Measurements from ENCODE around the gene GABARAPL1. TPM values are rescaled to one million over a fixed set of nuclear protein-coding genes. Genes with fewer than 3 reads are reported as not detected.

GABARAPL1 gene
- total and polyA plus RNA-seq, 2 of the 13 experiments (the other 11 are each of a cell fraction or from before 2014, with no cell fraction given) = 7.9 to 26.1 TPM

DNA sequence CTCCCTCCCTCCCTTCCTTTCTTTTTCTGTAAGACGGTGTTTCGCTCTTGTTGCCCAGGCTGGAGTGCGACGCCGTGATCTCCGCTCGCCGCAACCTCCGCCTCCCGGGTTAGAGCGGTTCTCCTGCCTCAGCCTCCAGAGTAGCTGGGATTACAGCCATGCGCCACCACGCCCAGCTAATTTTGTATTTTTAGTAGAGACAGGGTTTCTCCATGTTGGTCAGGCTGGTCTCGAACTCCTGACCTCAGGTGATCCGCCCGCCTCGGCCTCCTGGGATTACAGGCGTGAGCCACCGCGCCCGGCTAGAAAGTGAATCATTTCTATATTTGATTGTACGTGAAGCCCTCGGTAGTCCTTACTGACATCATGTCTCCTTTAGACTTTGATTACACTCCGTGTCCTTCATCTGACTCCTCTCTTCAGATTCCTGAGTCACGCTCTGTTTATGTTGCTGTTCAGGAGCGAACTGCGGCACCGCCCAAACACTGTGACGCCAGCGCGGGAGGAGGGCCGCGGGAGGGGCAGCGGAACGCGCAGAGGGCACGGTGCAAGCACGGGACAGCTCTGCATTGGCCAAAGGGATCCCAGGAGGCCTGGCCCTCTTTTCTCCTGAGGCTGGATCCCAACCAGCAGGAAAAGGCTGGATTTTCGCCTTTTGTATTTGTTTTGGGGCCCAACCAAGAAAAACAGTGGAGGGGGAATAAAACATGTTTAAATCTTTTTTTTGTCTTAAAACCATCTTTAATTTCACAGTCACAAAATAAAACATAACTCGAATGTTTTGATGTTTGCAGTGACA, 538 bp upstream of the GABARAPL1 start (continued):
- TF ChIP-seq ZHX2 (IDR thresholded peaks at IDR 0.05; ENCODE audit: low read depth) (peak; percentile 67; the same call in 1 of the 2 replicates), ZHX2 (CRISPR knock-in tag; IDR thresholded peaks at IDR 0.05; ENCODE audit: borderline replicate concordance) (no peak), NFE2 (CRISPR knock-in tag; IDR thresholded peaks at IDR 0.05) (no peak), ZNF510 (CRISPR knock-in tag; IDR thresholded peaks at IDR 0.05; ENCODE audit: low read depth) (0 out of 2 replicates have a peak, but pooled peaks have one; percentile 19), YEATS4 (CRISPR knock-in tag; IDR thresholded peaks at IDR 0.05; ENCODE audit: borderline replicate concordance) (no peak; the same call in 1 of the 2 replicates), ZNF747 (CRISPR knock-in tag; IDR thresholded peaks at IDR 0.05; ENCODE audit: borderline replicate concordance) (no peak), CREB1 (IDR thresholded peaks at IDR 0.05) (no peak), CREB1 (CRISPR knock-in tag; IDR thresholded peaks at IDR 0.05) (peak; percentile 86), RAD51 (IDR thresholded peaks at IDR 0.05; ENCODE audit: borderline replicate concordance) (no peak), TARDBP (CRISPR knock-in tag; IDR thresholded peaks at IDR 0.05) (peak; percentile 62; the same call in 1 of the 2 replicates), ZNF292 (CRISPR knock-in tag; IDR thresholded peaks at IDR 0.05; ENCODE audit: borderline replicate concordance, low read depth) (peak; percentile 64; the same call in 1 of the 2 replicates), LCORL (IDR thresholded peaks at IDR 0.05) (no peak), LCORL (CRISPR knock-in tag; IDR thresholded peaks at IDR 0.05) (peak; percentile 71; the same call in 1 of the 2 replicates), SP4 (CRISPR knock-in tag; IDR thresholded peaks at IDR 0.05) (peak; percentile 49), SOX13 (IDR thresholded peaks at IDR 0.05) (no peak), SOX13 (CRISPR knock-in tag; conservative IDR thresholded peaks at IDR 0.05 in 1 of 2, IDR thresholded peaks at IDR 0.05 in 1 of 2) (peak in 1 of 2 experiments; percentile 45; a peak in 1 of 4 replicates), THAP11 (CRISPR knock-in tag; IDR thresholded peaks at IDR 0.05) (peak; percentile 65; the same call in 1 of the 2 replicates), ELF3 (CRISPR knock-in tag; IDR thresholded peaks at IDR 0.05) (peak; percentile 48), TEAD3 (CRISPR knock-in tag; optimal IDR thresholded peaks at IDR 0.05; ENCODE audit: borderline replicate concordance) (peak; percentile 78), POLR2AphosphoS5 (IDR thresholded peaks at IDR 0.05; ENCODE audit: low read depth, low read length) (peak; percentile 43)
- TF ChIP-seq, protein P1, sequence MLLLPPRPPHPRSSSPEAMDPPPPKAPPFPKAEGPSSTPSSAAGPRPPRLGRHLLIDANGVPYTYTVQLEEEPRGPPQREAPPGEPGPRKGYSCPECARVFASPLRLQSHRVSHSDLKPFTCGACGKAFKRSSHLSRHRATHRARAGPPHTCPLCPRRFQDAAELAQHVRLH (CRISPR knock-in tag; IDR thresholded peaks at IDR 0.05; ENCODE audit: borderline replicate concordance, low read depth) = no peak; the same call in 1 of the 2 replicates
- TF ChIP-seq, protein P2, sequence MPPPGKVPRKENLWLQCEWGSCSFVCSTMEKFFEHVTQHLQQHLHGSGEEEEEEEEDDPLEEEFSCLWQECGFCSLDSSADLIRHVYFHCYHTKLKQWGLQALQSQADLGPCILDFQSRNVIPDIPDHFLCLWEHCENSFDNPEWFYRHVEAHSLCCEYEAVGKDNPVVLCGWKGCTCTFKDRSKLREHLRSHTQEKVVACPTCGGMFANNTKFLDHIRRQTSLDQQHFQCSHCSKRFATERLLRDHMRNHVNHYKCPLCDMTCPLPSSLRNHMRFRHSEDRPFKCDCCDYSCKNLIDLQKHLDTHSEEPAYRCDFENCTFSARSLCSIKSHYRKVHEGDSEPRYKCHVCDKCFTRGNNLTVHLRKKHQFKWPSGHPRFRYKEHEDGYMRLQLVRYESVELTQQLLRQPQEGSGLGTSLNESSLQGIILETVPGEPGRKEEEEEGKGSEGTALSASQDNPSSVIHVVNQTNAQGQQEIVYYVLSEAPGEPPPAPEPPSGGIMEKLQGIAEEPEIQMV (CRISPR knock-in tag; IDR thresholded peaks at IDR 0.05; ENCODE audit: low read depth) = 0 out of 2 replicates have a peak, but pooled peaks have one; percentile 14
- TF ChIP-seq, protein P3, sequence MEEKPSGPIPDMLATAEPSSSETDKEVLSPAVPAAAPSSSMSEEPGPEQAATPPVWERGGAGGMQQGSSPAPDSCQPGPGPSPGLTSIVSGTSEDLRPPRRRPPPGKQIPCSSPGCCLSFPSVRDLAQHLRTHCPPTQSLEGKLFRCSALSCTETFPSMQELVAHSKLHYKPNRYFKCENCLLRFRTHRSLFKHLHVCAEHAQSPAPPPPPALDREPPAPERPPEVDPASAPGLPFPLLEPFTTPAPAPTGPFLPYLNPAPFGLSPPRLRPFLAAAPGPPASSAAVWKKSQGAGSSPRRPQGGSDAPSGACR (CRISPR knock-in tag; IDR thresholded peaks at IDR 0.05) = 0 out of 2 replicates have a peak, but pooled peaks have one; percentile 40
